ENCODE data around the gene SMU1. TPM values are rescaled to one million over a fixed set of nuclear protein-coding genes. Genes with fewer than 3 reads are reported as not detected.

SMU1 gene
- total and polyA plus RNA-seq, 4 experiments from 2014 or later = 21.8 to 33.0 (median 31.2) TPM

GRCh38 chr9:33048054-33048465 lies 28.4 kb downstream of the SMU1 start:
- H3K36me3 ChIP-seq (ENCODE audit: insufficient read depth, low read length) = peaks cover 31% of the 10 kb centered on the region
- no peak for DNase-seq
- H3K27ac Mint-ChIP-seq = peak overlapping the region in 5 of 7 donors; percentile 1 to 32 (median 25)

GRCh38 chr9:33046061-33046460 lies 30.4 kb downstream of the SMU1 start:
- intact Hi-C loops (cut with micrococcal nuclease) = no loop called here
- peaks cover 10 to 19% (median 15%) of the 10 kb centered on the region in 4 donors for H3K4me1 Mint-ChIP-seq
- POLR2A ChIA-PET (ENCODE audit: partially characterized antibody) = no interaction called here

More at GRCh38 chr9:33048054-33048465, 28.4 kb downstream of the SMU1 start:
- H3K9me3 ChIP-seq (ENCODE audit: control insufficient read depth in 1 of 2, low read length in 2 of 2) = no peaks in the 10 kb centered on the region
- ChIA-PET CTCF (ENCODE audit: partially characterized antibody) (no interaction called here), POLR2A (ENCODE audit: partially characterized antibody) (interaction anchor here (0.8 kb wide), 1 partner anchor 23 kb away, joined by 3 read pairs; the partner anchor contains the start of gene DNAJA1)
- peaks cover 9 to 18% (median 15%) of the 10 kb centered on the region in 4 donors for H3K4me1 Mint-ChIP-seq
- no peaks in the 10 kb centered on the region for H3K27me3 ChIP-seq (ENCODE audit: insufficient read depth, low read length)
- H3K27me3 Mint-ChIP-seq = no peaks in the 10 kb centered on the region
- peaks cover 8% of the 10 kb centered on the region for H3K4me1 ChIP-seq (ENCODE audit: insufficient read depth, low read length)
- H3K27ac ChIP-seq (ENCODE audit: low read depth, low read length) = no peak overlapping the region
- H3K36me3 Mint-ChIP-seq = peaks cover 38 to 48% of the 10 kb centered on the region in 2 donors
- no peak overlapping the region for H3K4me3 Mint-ChIP-seq
- no peak overlapping the region for H3K4me3 ChIP-seq (ENCODE audit: low read length in 2 of 2)
- peaks cover 0 to 2% (median 0%) of the 10 kb centered on the region in 8 donors for H3K9me3 Mint-ChIP-seq
- intact Hi-C loops (cut with micrococcal nuclease) = no loop called here

GRCh38 chr9:33044677-33045282 lies 31.7 kb downstream of the SMU1 start:
- intact Hi-C loops (cut with micrococcal nuclease) = loop anchor here (1.0 to 5.0 kb wide), 2 partner anchors 19 to 33 kb away; partner anchors contain the start of genes DNAJA1 and SMU1
- Mint-ChIP-seq H3K27me3 (no peaks in the 10 kb centered on the region), H3K27ac (peak overlapping the region; percentile 54 to 92 (median 86)), H3K4me1 (peaks cover 10 to 19% (median 13%) of the 10 kb centered on the region in 4 donors), H3K9me3 (peaks cover 0 to 5% (median 0%) of the 10 kb centered on the region in 8 donors), H3K4me3 (peak overlapping the region; percentile 75 to 89 (median 84)), H3K36me3 (peaks cover 27 to 42% of the 10 kb centered on the region in 2 donors)
- ChIA-PET CTCF (ENCODE audit: partially characterized antibody) (interaction anchor here (1.3 kb wide), 1 partner anchor 20 kb away, joined by 3 read pairs; no protein-coding TSS in a partner anchor), POLR2A (ENCODE audit: partially characterized antibody) (interaction anchor here (0.7 to 3.5 kb wide), 2 partner anchors 18 to 22 kb away, joined by 3 to 39 read pairs; partner anchors contain the start of gene DNAJA1)
- no peak for DNase-seq
- Histone ChIP-seq H3K36me3 (ENCODE audit: insufficient read depth, low read length) (peaks cover 15% of the 10 kb centered on the region), H3K27me3 (ENCODE audit: insufficient read depth, low read length) (no peaks in the 10 kb centered on the region), H3K4me1 (ENCODE audit: insufficient read depth, low read length) (peaks cover 8% of the 10 kb centered on the region), H3K27ac (ENCODE audit: low read depth, low read length) (peak overlapping the region; percentile 58), H3K9me3 (ENCODE audit: control insufficient read depth in 1 of 2, low read length in 2 of 2) (no peaks in the 10 kb centered on the region), H3K4me3 (ENCODE audit: low read length in 2 of 2) (peak overlapping the region in 1 of 2 donors; percentile 58)

More at GRCh38 chr9:33046061-33046460, 30.4 kb downstream of the SMU1 start:
- DNase-seq = no peak
- no peaks in the 10 kb centered on the region for H3K27me3 Mint-ChIP-seq
- no peaks in the 10 kb centered on the region for H3K27me3 ChIP-seq (ENCODE audit: insufficient read depth, low read length)
- CTCF ChIA-PET (ENCODE audit: partially characterized antibody) = no interaction called here
- peaks cover 19% of the 10 kb centered on the region for H3K36me3 ChIP-seq (ENCODE audit: insufficient read depth, low read length)
- no peak overlapping the region for H3K4me3 ChIP-seq (ENCODE audit: low read length in 2 of 2)
- H3K9me3 Mint-ChIP-seq = peaks cover 0 to 3% (median 0%) of the 10 kb centered on the region in 8 donors
- H3K27ac ChIP-seq (ENCODE audit: low read depth, low read length) = no peak overlapping the region
- peaks cover 8% of the 10 kb centered on the region for H3K4me1 ChIP-seq (ENCODE audit: insufficient read depth, low read length)
- H3K36me3 Mint-ChIP-seq = peaks cover 33 to 42% of the 10 kb centered on the region in 2 donors
- H3K4me3 Mint-ChIP-seq = no peak overlapping the region
- H3K9me3 ChIP-seq (ENCODE audit: control insufficient read depth in 1 of 2, low read length in 2 of 2) = no peaks in the 10 kb centered on the region
- peak overlapping the region in 2 of 7 donors; percentile 61 to 64 for H3K27ac Mint-ChIP-seq

GRCh38 chr9:33044162-33044673 lies 32.3 kb downstream of the SMU1 start:
- H3K27ac ChIP-seq (ENCODE audit: low read depth, low read length) = peak overlapping the region; percentile 58
- intact Hi-C loops (cut with micrococcal nuclease) = loop anchor here (1.0 to 5.0 kb wide), 2 partner anchors 19 to 33 kb away; partner anchors contain the start of genes DNAJA1 and SMU1
- peak overlapping the region; percentile 75 to 89 (median 84) for H3K4me3 Mint-ChIP-seq
- H3K4me3 ChIP-seq (ENCODE audit: low read length in 2 of 2) = peak overlapping the region; percentile 37 to 58
- ChIA-PET CTCF (ENCODE audit: partially characterized antibody) (interaction anchor here (1.0 to 1.3 kb wide), 2 partner anchors 12 to 20 kb away, joined by 3 read pairs; no protein-coding TSS in a partner anchor), POLR2A (ENCODE audit: partially characterized antibody) (interaction anchor here (0.7 to 3.5 kb wide), 2 partner anchors 18 to 21 kb away, joined by 3 to 39 read pairs; partner anchors contain the start of gene DNAJA1)
- H3K4me1 ChIP-seq (ENCODE audit: insufficient read depth, low read length) = peaks cover 8% of the 10 kb centered on the region
- no peaks in the 10 kb centered on the region for H3K27me3 ChIP-seq (ENCODE audit: insufficient read depth, low read length)
- peak overlapping the region; percentile 54 to 92 (median 85) for H3K27ac Mint-ChIP-seq
- H3K36me3 ChIP-seq (ENCODE audit: insufficient read depth, low read length) = peaks cover 10% of the 10 kb centered on the region
- H3K9me3 Mint-ChIP-seq = peaks cover 0 to 5% (median 0%) of the 10 kb centered on the region in 8 donors
- H3K36me3 Mint-ChIP-seq = peaks cover 22 to 42% of the 10 kb centered on the region in 2 donors
- H3K4me1 Mint-ChIP-seq = peaks cover 10 to 19% (median 13%) of the 10 kb centered on the region in 4 donors
- peak; percentile 58 to 83 (median 60) for DNase-seq
- H3K27me3 Mint-ChIP-seq = no peaks in the 10 kb centered on the region
- H3K9me3 ChIP-seq (ENCODE audit: control insufficient read depth in 1 of 2, low read length in 2 of 2) = no peaks in the 10 kb centered on the region

GRCh38 chr9:33043671-33044070 lies 32.8 kb downstream of the SMU1 start:
- Histone ChIP-seq H3K36me3 (ENCODE audit: insufficient read depth, low read length) (peaks cover 13% of the 10 kb centered on the region), H3K27me3 (ENCODE audit: insufficient read depth, low read length) (no peaks in the 10 kb centered on the region), H3K4me3 (ENCODE audit: low read length in 2 of 2) (peak overlapping the region; percentile 37 to 58), H3K27ac (ENCODE audit: low read depth, low read length) (peak overlapping the region; percentile 58), H3K9me3 (ENCODE audit: control insufficient read depth in 1 of 2, low read length in 2 of 2) (no peaks in the 10 kb centered on the region), H3K4me1 (ENCODE audit: insufficient read depth, low read length) (peaks cover 8% of the 10 kb centered on the region)
- Mint-ChIP-seq H3K27me3 (no peaks in the 10 kb centered on the region), H3K4me3 (peak overlapping the region; percentile 75 to 89 (median 84)), H3K36me3 (peaks cover 25 to 44% of the 10 kb centered on the region in 2 donors), H3K4me1 (peaks cover 10 to 19% (median 13%) of the 10 kb centered on the region in 4 donors), H3K27ac (peak overlapping the region; percentile 54 to 92 (median 85)), H3K9me3 (peaks cover 0 to 5% (median 0%) of the 10 kb centered on the region in 8 donors)
- POLR2A ChIA-PET (ENCODE audit: partially characterized antibody) = interaction anchor here (3.5 kb wide), 1 partner anchor 17 kb away, joined by 39 read pairs; the partner anchor contains the start of gene DNAJA1
- no peak for DNase-seq
- intact Hi-C loops (cut with micrococcal nuclease) = loop anchor here (1.0 to 5.0 kb wide), 2 partner anchors 18 to 34 kb away; partner anchors contain the start of genes DNAJA1 and SMU1
- CTCF ChIA-PET (ENCODE audit: partially characterized antibody) = interaction anchor here (1.0 kb wide), 1 partner anchor 12 kb away, joined by 3 read pairs; no protein-coding TSS in a partner anchor

- ChIA-PET CTCF (ENCODE audit: partially characterized antibody) (no interaction called here), POLR2A (ENCODE audit: partially characterized antibody) (interaction anchor here (3.5 kb wide), 1 partner anchor 16 kb away, joined by 39 read pairs; the partner anchor contains the start of gene DNAJA1)
- Mint-ChIP-seq H3K27ac (peak overlapping the region in 1 of 7 donors; percentile 54), H3K4me3 (peak overlapping the region in 1 of 8 donors; percentile 39), H3K9me3 (peaks cover 0 to 5% (median 0%) of the 10 kb centered on the region in 8 donors), H3K27me3 (no peaks in the 10 kb centered on the region), H3K4me1 (peaks cover 10 to 19% (median 14%) of the 10 kb centered on the region in 4 donors), H3K36me3 (peaks cover 24 to 42% of the 10 kb centered on the region in 2 donors)
- Histone ChIP-seq H3K4me3 (ENCODE audit: low read length in 2 of 2) (no peak overlapping the region), H3K4me1 (ENCODE audit: insufficient read depth, low read length) (peaks cover 8% of the 10 kb centered on the region), H3K36me3 (ENCODE audit: insufficient read depth, low read length) (peaks cover 13% of the 10 kb centered on the region), H3K27ac (ENCODE audit: low read depth, low read length) (no peak overlapping the region), H3K9me3 (ENCODE audit: control insufficient read depth in 1 of 2, low read length in 2 of 2) (no peaks in the 10 kb centered on the region), H3K27me3 (ENCODE audit: insufficient read depth, low read length) (no peaks in the 10 kb centered on the region)
- no peak for DNase-seq
- intact Hi-C loops (cut with micrococcal nuclease) = loop anchor here (5.0 kb wide), 1 partner anchor 35 kb away; the partner anchor contains the start of gene SMU1
Measured at GRCh38 chr9:33042473-33042872, 34.0 kb downstream of the SMU1 start.
